ENCODE data around the gene CELF4. TPM values are rescaled to one million over a fixed set of nuclear protein-coding genes. Genes with fewer than 3 reads are reported as not detected.

CELF4 gene
- total and polyA plus RNA-seq, 10 of the 15 experiments (the other 5 are each of a cell fraction or from before 2014, with no cell fraction given), result 0.03 to 0.32 TPM; not detected in 8

DNA sequence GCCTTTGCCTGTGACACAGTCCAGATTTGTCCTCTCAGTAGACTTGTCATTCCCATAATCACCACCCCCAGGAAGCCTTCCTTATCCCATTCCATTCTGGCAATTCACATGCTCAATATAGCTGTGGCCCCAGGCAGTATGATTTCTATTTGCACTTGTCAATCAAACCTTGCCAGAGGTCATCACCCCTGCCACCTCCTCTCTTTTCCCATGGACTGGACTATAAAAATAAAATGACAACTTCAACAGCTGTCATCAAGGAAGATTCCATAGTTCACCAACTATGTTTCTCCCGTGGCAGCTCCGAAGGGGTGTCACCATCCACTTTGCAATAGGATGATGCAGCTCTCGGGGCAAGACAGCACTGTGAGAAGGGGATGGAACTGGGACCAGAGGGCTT lies 255.7 kb downstream of the CELF4 start (continued):
- TF ChIP-seq, protein P1, sequence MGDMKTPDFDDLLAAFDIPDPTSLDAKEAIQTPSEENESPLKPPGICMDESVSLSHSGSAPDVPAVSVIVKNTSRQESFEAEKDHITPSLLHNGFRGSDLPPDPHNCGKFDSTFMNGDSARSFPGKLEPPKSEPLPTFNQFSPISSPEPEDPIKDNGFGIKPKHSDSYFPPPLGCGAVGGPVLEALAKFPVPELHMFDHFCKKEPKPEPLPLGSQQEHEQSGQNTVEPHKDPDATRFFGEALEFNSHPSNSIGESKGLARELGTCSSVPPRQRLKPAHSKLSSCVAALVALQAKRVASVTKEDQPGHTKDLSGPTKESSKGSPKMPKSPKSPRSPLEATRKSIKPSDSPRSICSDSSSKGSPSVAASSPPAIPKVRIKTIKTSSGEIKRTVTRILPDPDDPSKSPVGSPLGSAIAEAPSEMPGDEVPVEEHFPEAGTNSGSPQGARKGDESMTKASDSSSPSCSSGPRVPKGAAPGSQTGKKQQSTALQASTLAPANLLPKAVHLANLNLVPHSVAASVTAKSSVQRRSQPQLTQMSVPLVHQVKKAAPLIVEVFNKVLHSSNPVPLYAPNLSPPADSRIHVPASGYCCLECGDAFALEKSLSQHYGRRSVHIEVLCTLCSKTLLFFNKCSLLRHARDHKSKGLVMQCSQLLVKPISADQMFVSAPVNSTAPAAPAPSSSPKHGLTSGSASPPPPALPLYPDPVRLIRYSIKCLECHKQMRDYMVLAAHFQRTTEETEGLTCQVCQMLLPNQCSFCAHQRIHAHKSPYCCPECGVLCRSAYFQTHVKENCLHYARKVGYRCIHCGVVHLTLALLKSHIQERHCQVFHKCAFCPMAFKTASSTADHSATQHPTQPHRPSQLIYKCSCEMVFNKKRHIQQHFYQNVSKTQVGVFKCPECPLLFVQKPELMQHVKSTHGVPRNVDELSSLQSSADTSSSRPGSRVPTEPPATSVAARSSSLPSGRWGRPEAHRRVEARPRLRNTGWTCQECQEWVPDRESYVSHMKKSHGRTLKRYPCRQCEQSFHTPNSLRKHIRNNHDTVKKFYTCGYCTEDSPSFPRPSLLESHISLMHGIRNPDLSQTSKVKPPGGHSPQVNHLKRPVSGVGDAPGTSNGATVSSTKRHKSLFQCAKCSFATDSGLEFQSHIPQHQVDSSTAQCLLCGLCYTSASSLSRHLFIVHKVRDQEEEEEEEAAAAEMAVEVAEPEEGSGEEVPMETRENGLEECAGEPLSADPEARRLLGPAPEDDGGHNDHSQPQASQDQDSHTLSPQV (IDR thresholded peaks at IDR 0.05), result no peak
- TF ChIP-seq ZSCAN29 (IDR thresholded peaks at IDR 0.05), result no peak

DNA sequence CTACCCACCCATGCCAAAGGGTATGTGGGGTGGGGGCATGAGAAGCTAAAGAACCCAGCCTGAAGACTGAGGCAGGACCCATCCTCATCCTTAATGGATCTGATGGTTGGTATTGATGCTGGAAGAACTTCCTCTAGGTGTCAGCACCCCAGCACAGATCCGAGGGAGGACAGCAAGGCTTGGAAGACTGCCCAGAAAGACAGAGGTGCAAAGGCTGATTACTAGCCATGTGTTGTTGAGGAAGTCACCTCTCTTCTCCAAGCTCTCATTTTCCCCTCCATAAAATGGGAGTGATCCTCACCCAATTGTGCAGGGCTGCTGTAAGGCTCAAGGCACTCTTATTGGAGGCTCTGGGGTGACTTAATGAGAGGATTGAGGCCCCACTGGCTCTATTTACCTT lies 256.5 kb downstream of the CELF4 start:
- H3K27ac ChIP-seq (ENCODE audit: control insufficient read depth, insufficient read depth), result no peak overlapping the region
- intact Hi-C loops (cut with micrococcal nuclease; ENCODE audit: unreplicated experiment) (no loop called here), in situ Hi-C loops (cut with MboI) (loop anchor here (25.0 kb wide), 1 partner anchor 372 kb away; no protein-coding TSS in a partner anchor)
- H2AFZ ChIP-seq (ENCODE audit: control insufficient read depth, low read depth, low read length), result no peak overlapping the region
- CTCF ChIA-PET, result no interaction called here
- H3K4me2 ChIP-seq (ENCODE audit: control insufficient read depth, insufficient read depth), result no peak overlapping the region
- no peaks in the 10 kb centered on the region for H3K79me2 ChIP-seq (ENCODE audit: control insufficient read depth, insufficient read depth, low read length)
- POLR2A ChIA-PET, result no interaction called here
- TF ChIP-seq FOXM1 (IDR thresholded peaks at IDR 0.05; ENCODE audit: low read depth, low read length) (no peak), NFXL1 (IDR thresholded peaks at IDR 0.05; ENCODE audit: borderline replicate concordance) (no peak), PML (IDR thresholded peaks at IDR 0.05; ENCODE audit: low read length) (no peak), ZNF622 (IDR thresholded peaks at IDR 0.05) (no peak), FOS (IDR thresholded peaks at IDR 0.05; ENCODE audit: borderline replicate concordance, extremely low read depth, insufficient read length) (no peak), CHD1 (IDR thresholded peaks at IDR 0.05; ENCODE audit: low read depth, low read length) (no peak), HDGF (IDR thresholded peaks at IDR 0.05) (no peak), SREBF1 (IDR thresholded peaks at IDR 0.05; ENCODE audit: low read length) (no peak), ESRRA (IDR thresholded peaks at IDR 0.05; ENCODE audit: low read length) (no peak), CBX5 (IDR thresholded peaks at IDR 0.05; ENCODE audit: low read depth) (no peak), GATAD2B (conservative IDR thresholded peaks at IDR 0.05; ENCODE audit: low read depth) (no peak), RAD21 (IDR thresholded peaks at IDR 0.05; ENCODE audit: insufficient read depth, low read depth, low read length) (no peak), TCF12 (IDR thresholded peaks at IDR 0.05; ENCODE audit: low read depth, low read length) (no peak)
- TF ChIP-seq, protein P2, sequence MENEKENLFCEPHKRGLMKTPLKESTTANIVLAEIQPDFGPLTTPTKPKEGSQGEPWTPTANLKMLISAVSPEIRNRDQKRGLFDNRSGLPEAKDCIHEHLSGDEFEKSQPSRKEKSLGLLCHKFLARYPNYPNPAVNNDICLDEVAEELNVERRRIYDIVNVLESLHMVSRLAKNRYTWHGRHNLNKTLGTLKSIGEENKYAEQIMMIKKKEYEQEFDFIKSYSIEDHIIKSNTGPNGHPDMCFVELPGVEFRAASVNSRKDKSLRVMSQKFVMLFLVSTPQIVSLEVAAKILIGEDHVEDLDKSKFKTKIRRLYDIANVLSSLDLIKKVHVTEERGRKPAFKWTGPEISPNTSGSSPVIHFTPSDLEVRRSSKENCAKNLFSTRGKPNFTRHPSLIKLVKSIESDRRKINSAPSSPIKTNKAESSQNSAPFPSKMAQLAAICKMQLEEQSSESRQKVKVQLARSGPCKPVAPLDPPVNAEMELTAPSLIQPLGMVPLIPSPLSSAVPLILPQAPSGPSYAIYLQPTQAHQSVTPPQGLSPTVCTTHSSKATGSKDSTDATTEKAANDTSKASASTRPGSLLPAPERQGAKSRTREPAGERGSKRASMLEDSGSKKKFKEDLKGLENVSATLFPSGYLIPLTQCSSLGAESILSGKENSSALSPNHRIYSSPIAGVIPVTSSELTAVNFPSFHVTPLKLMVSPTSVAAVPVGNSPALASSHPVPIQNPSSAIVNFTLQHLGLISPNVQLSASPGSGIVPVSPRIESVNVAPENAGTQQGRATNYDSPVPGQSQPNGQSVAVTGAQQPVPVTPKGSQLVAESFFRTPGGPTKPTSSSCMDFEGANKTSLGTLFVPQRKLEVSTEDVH (IDR thresholded peaks at IDR 0.05; ENCODE audit: low read depth, partially characterized antibody), result no peak
- 0% methylated on average over 1 of the region's 1 CpG for WGBS (ENCODE audit: insufficient coverage, insufficient replicate concordance, low lambda C conversion rate, missing lambda C conversion rate)
- no peaks in the 10 kb centered on the region for H3K4me1 ChIP-seq (ENCODE audit: control insufficient read depth, insufficient read depth, low read length)
- peaks cover 0 to 1% of the 10 kb centered on the region in 2 experiments; a peak in 1 of 4 replicates for H3K27me3 ChIP-seq (replicated peaks in 1 of 2; ENCODE audit: control insufficient read depth in 2 of 2, insufficient read depth in 2 of 2, low read length in 1 of 2)
- FAIRE-seq (no peak), ATAC-seq (no peak), DNase-seq (ENCODE audit: low read depth, low spot score) (no peak)
- H3K4me3 ChIP-seq, result no peak overlapping the region
- SMC1A ChIA-PET (ENCODE audit: uncharacterized antibody, unreplicated experiment), result no interaction called here
- BruUV-seq (replicated peaks), result no TSS peak
- no peak overlapping the region for H3K9ac ChIP-seq (ENCODE audit: control insufficient read depth, insufficient read depth, low read length)
- RAD21 ChIA-PET (ENCODE audit: unreplicated experiment), result no interaction called here
- no peaks in the 10 kb centered on the region for H3K36me3 ChIP-seq (ENCODE audit: control insufficient read depth in 2 of 2, insufficient read depth in 2 of 2, low read length in 1 of 2)
- no peaks in the 10 kb centered on the region for H3K9me3 ChIP-seq (replicated peaks; ENCODE audit: control insufficient read depth, insufficient read depth, low read length)
- no peaks in the 10 kb centered on the region for H4K20me1 ChIP-seq (ENCODE audit: control insufficient read depth, insufficient read depth)

All from GM12878 (cell line).